Measurements from ENCODE around the gene SKAP2. TPM values are rescaled to one million over a fixed set of nuclear protein-coding genes. Genes with fewer than 3 reads are reported as not detected.

SKAP2 gene
- total RNA-seq, 4 donors from 2014 or later: 8.2 to 26.1 (median 11.8) TPM

DNA sequence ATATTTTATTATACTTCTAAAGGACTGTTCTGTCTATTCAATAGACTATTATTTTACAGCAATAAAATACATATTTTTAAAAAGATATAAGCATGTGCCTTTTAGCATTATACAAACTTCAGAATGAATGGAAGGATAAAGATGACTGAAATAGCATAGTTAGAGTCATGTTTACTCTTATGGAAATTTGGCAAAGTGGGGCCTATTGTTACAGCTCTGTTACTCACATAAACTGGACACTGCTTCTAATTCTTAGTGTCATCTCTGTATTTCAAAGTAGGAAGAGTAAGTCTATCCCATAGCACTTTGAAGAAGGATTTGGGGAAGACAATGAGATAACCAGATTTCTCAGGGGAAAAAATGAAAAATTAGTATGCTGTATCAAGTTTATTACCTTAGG lies 168.2 kb downstream of the SKAP2 start:
- intact Hi-C loops (cut with DNase I): no loop called here
- Histone ChIP-seq H3K4me1 (no peaks in the 10 kb centered on the region), H3K27ac (no peak overlapping the region), H3K27me3 (no peaks in the 10 kb centered on the region), H3K36me3 (no peaks in the 10 kb centered on the region), H3K9me3 (no peaks in the 10 kb centered on the region), H3K4me3 (replicated peaks in 1 of 3) (no peak overlapping the region)
- DNase-seq: no peak
- TF ChIP-seq, protein P1, sequence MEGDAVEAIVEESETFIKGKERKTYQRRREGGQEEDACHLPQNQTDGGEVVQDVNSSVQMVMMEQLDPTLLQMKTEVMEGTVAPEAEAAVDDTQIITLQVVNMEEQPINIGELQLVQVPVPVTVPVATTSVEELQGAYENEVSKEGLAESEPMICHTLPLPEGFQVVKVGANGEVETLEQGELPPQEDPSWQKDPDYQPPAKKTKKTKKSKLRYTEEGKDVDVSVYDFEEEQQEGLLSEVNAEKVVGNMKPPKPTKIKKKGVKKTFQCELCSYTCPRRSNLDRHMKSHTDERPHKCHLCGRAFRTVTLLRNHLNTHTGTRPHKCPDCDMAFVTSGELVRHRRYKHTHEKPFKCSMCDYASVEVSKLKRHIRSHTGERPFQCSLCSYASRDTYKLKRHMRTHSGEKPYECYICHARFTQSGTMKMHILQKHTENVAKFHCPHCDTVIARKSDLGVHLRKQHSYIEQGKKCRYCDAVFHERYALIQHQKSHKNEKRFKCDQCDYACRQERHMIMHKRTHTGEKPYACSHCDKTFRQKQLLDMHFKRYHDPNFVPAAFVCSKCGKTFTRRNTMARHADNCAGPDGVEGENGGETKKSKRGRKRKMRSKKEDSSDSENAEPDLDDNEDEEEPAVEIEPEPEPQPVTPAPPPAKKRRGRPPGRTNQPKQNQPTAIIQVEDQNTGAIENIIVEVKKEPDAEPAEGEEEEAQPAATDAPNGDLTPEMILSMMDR (IDR thresholded peaks at IDR 0.05): no peak
- no peak for TF ChIP-seq POLR2A (IDR thresholded peaks at IDR 0.05)

DNA sequence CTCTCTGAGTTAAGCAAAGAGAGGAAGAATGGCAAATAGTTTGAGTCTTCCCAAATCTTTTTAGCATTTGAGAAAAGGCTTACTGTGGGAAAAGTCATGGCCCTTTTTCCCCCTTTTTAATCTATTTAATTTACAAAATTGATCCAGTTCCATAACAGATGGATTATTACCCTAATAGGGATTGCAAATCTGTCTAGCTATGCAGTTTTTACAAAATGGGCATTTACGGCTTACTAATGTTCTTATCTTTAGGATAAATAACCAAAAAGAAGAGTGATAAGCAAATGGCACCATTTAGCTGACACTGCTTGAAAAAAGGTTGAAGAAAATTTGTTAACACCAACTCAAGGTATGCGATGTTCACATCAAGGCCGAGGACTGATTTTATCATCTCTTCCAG lies 169.7 kb downstream of the SKAP2 start:
- Histone ChIP-seq H3K4me3 (replicated peaks in 1 of 3) (no peak overlapping the region), H3K27me3 (no peaks in the 10 kb centered on the region), H3K36me3 (no peaks in the 10 kb centered on the region), H3K9me3 (no peaks in the 10 kb centered on the region), H3K4me1 (no peaks in the 10 kb centered on the region), H3K27ac (no peak overlapping the region)
- WGBS, 2 donors: 97 to 98% methylated on average over 3 of the region's 3 CpGs
- intact Hi-C loops (cut with DNase I): no loop called here
- TF ChIP-seq, protein P1 (IDR thresholded peaks at IDR 0.05): no peak
- TF ChIP-seq POLR2A (IDR thresholded peaks at IDR 0.05): no peak
- no peak for DNase-seq

DNA sequence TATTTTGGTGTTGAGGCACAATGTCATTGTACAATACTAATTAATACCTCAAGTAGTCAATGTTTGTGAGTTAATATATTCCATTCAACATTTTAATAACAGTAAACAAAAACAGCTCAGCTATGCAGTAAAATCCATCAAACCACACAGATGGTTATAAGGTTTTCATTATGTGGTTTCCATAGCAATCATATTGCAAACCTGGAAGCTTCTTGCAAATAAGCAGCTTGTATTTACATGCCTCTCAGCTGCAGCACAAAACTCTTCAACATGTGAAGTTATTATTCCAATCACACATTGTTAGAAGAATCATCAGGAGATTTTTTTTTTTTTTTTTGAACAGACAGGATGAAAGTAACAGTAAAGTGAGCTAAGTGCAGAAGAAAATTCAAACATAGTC lies 170.2 kb downstream of the SKAP2 start:
- no peak for DNase-seq
- Histone ChIP-seq H3K4me1 (no peaks in the 10 kb centered on the region), H3K36me3 (no peaks in the 10 kb centered on the region), H3K27ac (no peak overlapping the region), H3K27me3 (no peaks in the 10 kb centered on the region), H3K4me3 (replicated peaks in 1 of 3) (no peak overlapping the region), H3K9me3 (no peaks in the 10 kb centered on the region)
- intact Hi-C loops (cut with DNase I): no loop called here
- no peak for TF ChIP-seq POLR2A (IDR thresholded peaks at IDR 0.05)
- TF ChIP-seq, protein P1 (IDR thresholded peaks at IDR 0.05): no peak

DNA sequence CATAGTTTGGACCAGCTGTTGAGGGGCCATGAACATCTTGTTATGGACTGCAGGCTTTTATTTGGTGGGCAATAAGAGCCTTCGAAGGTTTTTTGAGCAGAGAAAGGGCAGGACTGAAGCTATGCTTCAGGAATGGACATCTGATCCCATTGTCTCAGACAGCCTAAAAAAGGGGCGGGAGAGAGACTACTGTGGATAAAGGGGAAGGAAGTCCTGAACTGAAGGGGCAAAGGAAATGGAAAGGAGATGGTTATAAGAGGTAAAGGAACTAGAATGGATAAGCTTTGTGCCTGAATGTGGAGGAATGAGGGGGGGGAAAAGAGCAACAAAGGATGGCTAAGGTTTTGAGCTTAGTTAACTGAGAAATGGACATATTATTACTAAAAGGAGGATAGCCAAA lies 172.5 kb downstream of the SKAP2 start:
- TF ChIP-seq, protein P1 (IDR thresholded peaks at IDR 0.05): no peak

DNA sequence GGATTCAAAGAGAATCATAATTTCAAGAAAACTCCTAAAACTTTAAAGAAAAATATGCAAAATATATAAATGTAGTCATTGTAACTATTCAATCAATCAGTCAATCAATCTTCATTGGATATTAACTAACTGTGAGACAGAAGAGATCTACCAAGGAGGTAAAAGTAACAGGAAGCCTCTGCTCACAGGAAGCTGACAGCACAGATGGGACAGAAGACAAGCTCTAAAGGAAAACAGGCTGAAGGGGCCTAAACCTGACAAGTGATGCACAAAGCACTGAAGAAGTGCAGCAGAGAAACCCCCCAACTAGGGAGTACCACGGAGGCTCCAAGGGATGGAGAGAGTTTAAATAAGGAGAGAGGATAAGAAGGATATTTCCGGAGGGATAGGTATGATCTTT lies 173.0 kb downstream of the SKAP2 start:
- H3K4me1 ChIP-seq: no peaks in the 10 kb centered on the region

More for the DNA sequence above, 172.5 kb downstream of the SKAP2 start:
- Histone ChIP-seq H3K4me3 (replicated peaks in 1 of 3) (no peak overlapping the region), H3K9me3 (no peaks in the 10 kb centered on the region), H3K27me3 (no peaks in the 10 kb centered on the region), H3K36me3 (no peaks in the 10 kb centered on the region), H3K4me1 (no peaks in the 10 kb centered on the region), H3K27ac (no peak overlapping the region)
- no peak for DNase-seq
- 73 to 77% methylated on average over 2 of the region's 2 CpGs for WGBS, 2 donors
- intact Hi-C loops (cut with DNase I): no loop called here

More for the DNA sequence above, 173.0 kb downstream of the SKAP2 start:
- Histone ChIP-seq H3K9me3 (no peaks in the 10 kb centered on the region), H3K27ac (no peak overlapping the region), H3K4me3 (replicated peaks in 1 of 3) (no peak overlapping the region), H3K27me3 (no peaks in the 10 kb centered on the region), H3K36me3 (no peaks in the 10 kb centered on the region)
- DNase-seq: no peak
- intact Hi-C loops (cut with DNase I): no loop called here
- TF ChIP-seq, protein P1 (IDR thresholded peaks at IDR 0.05): no peak
- WGBS, 2 donors: 76 to 79% methylated on average over 2 of the region's 2 CpGs

Measured in thyroid gland (tissue), 4 donors.